IMR-90 (cell line): ENCODE results near the gene ALDH2. TPM values are rescaled to one million over a fixed set of nuclear protein-coding genes. Genes with fewer than 3 reads are reported as not detected.

Experiments used
- ATAC-seq: fragments of 200-7000 bp; cut with Tn5 transposase; 2 replicates; pipeline ENCODE4 v1.9.1; 2020; ENCODE audit warnings: low read depth, mild to moderate bottlenecking, moderate library complexity
- BruUV-seq: library from RNA; stranded (reverse); fragments of 400-500 nt; replicated peaks from 2 replicates; lab custom pipeline; 2021; lab: Mats Ljungman, UMichigan
- CTCF ChIA-PET: fragments of 300-600 bp; formaldehyde crosslinking; extraction: SDS; loops from one replicate; lab custom pipeline; 2021; ENCODE audit warnings: antibody characterized with exemption; lab: Yijun Ruan, JAX
- POLR2A ChIA-PET: fragments of 300-600 bp; sonication (Branson Sonifier 250); formaldehyde crosslinking; loops from one replicate; lab custom pipeline; 2022; ENCODE audit warnings: antibody characterized with exemption; ENCODE audit not compliant: unreplicated experiment; lab: Charles Lee
- DNase-seq: peaks from one replicate; pipeline ENCODE4 v3.0.0; 2013
- H2AFZ ChIP-seq: replicated peaks from 2 replicates; pipeline ENCODE3; 2013; ENCODE audit warnings: low read length, mild to moderate bottlenecking; ENCODE audit not compliant: poor library complexity
- H2AK5ac ChIP-seq: 2 replicates; pipeline ENCODE4 v1.6.1; 2013; ENCODE audit warnings: low read depth, low read length, inconsistent platforms
- H2AK9ac ChIP-seq: replicated peaks from 2 replicates; pipeline ENCODE3; 2013; ENCODE audit warnings: mild to moderate bottlenecking, low read depth, low read length, moderate library complexity; ENCODE audit not compliant: poor library complexity
- H2BK120ac ChIP-seq: 2 replicates; pipeline ENCODE4 v1.6.1; 2013; ENCODE audit warnings: low read depth, low read length, inconsistent platforms
- H2BK15ac ChIP-seq: 3 replicates; pipeline ENCODE4 v1.6.1; 2013; ENCODE audit warnings: low read depth, low read length, inconsistent platforms
- H2BK20ac ChIP-seq: 2 replicates; pipeline ENCODE4 v1.6.1; 2013; ENCODE audit warnings: low read depth, mild to moderate bottlenecking, inconsistent platforms, low read length, moderate library complexity
- H2BK5ac ChIP-seq: 2 replicates; pipeline ENCODE4 v1.6.1; 2013; ENCODE audit warnings: mild to moderate bottlenecking, low read depth, low read length, inconsistent platforms; ENCODE audit not compliant: poor library complexity, severe bottlenecking
- H3K14ac ChIP-seq: replicated peaks from 2 replicates; pipeline ENCODE4 v1.6.1; 2013; ENCODE audit warnings: low read depth, low read length, inconsistent platforms
- H3K18ac ChIP-seq: 2 replicates; pipeline ENCODE4 v1.6.1; 2013; ENCODE audit warnings: low read depth, low read length, control low read depth
- H3K23ac ChIP-seq: 2 replicates; pipeline ENCODE4 v1.6.1; 2013; ENCODE audit warnings: low read depth, low read length, inconsistent platforms
- H3K27ac ChIP-seq: 2 replicates; pipeline ENCODE4 v1.5.1; 2013; ENCODE audit warnings: mild to moderate bottlenecking, control low read depth, low read length; ENCODE audit not compliant: insufficient read depth
- H3K27me3 ChIP-seq: 2 replicates; pipeline ENCODE4 v1.6.1; 2013; ENCODE audit warnings: low read length; ENCODE audit not compliant: control insufficient read depth, insufficient read depth
- H3K36me3 ChIP-seq: 2 replicates; pipeline ENCODE4 v1.6.1; 2013; ENCODE audit warnings: low read length, mixed read lengths; ENCODE audit not compliant: control insufficient read depth, insufficient read depth
- H3K4ac ChIP-seq: 2 replicates; pipeline ENCODE4 v1.6.1; 2013; ENCODE audit warnings: low read depth, low read length, inconsistent platforms
- H3K4me1 ChIP-seq: 2 replicates; pipeline ENCODE4 v1.6.1; 2013; ENCODE audit warnings: low read length, mixed read lengths; ENCODE audit not compliant: control insufficient read depth, insufficient read depth
- H3K4me2 ChIP-seq: 2 replicates; pipeline ENCODE4 v1.6.1; 2013; ENCODE audit warnings: low read depth, mild to moderate bottlenecking, control low read depth, low read length, moderate library complexity
- H3K4me3 ChIP-seq: 2 replicates; pipeline ENCODE4 v1.5.1; 2013; ENCODE audit warnings: low read depth, mild to moderate bottlenecking, control low read depth, low read length, moderate library complexity; ENCODE audit not compliant: insufficient read depth
- H3K56ac ChIP-seq: 2 replicates; pipeline ENCODE4 v1.6.1; 2013; ENCODE audit warnings: low read length, inconsistent platforms; ENCODE audit not compliant: insufficient read depth; ENCODE audit errors: extremely low read depth
- H3K79me1 ChIP-seq, 2 experiments: 2 replicates each; pipeline ENCODE4 v1.6.1; 2013; ENCODE audit warnings: low read length in 2 of 2, inconsistent platforms in 1 of 2, low read depth in 1 of 2
- H3K9ac ChIP-seq: 2 replicates; pipeline ENCODE4 v1.6.1; 2013; ENCODE audit warnings: low read depth, low read length, control low read depth
- H3K9me1 ChIP-seq: 2 replicates; pipeline ENCODE4 v1.6.1; 2013; ENCODE audit warnings: low read length, inconsistent platforms; ENCODE audit not compliant: insufficient read depth
- H3K9me3 ChIP-seq: 2 replicates; pipeline ENCODE4 v1.6.1; 2013; ENCODE audit warnings: low read length; ENCODE audit not compliant: control insufficient read depth, insufficient read depth
- H4K20me1 ChIP-seq: 2 replicates; pipeline ENCODE4 v1.6.1; 2013; ENCODE audit warnings: low read length, inconsistent platforms; ENCODE audit not compliant: insufficient read depth
- H4K5ac ChIP-seq: 2 replicates; pipeline ENCODE4 v1.6.1; 2013; ENCODE audit warnings: mild to moderate bottlenecking, low read depth, low read length, control low read depth
- H4K8ac ChIP-seq, 2 experiments: 2 replicates each; pipeline ENCODE4 v1.6.1; 2013; ENCODE audit warnings: low read depth in 2 of 2, low read length in 2 of 2, control low read depth in 1 of 2, inconsistent platforms in 1 of 2
- H4K91ac ChIP-seq: 2 replicates; pipeline ENCODE4 v1.6.1; 2013; ENCODE audit warnings: low read depth, low read length, inconsistent platforms; ENCODE audit not compliant: insufficient read depth
- BHLHE40 ChIP-seq: fragments of 150-350 bp; IDR thresholded peaks from 2 replicates; pipeline ENCODE4 v1.6.1; 2016; ENCODE audit warnings: mild to moderate bottlenecking, low read depth, low read length
- CEBPB ChIP-seq: IDR thresholded peaks from 2 replicates; pipeline ENCODE4 v1.6.1; 2012; ENCODE audit warnings: low read depth, low read length, improper control_type of control experiment
- CHD1 ChIP-seq: IDR thresholded peaks from 2 replicates; pipeline ENCODE4 v1.6.1; 2012; ENCODE audit warnings: low read depth, low read length, improper control_type of control experiment
- ELK1 ChIP-seq: fragments of 150-350 bp; IDR thresholded peaks from 2 replicates; pipeline ENCODE4 v1.6.1; 2016; ENCODE audit warnings: low read depth, mild to moderate bottlenecking, low read length, moderate library complexity, borderline replicate concordance
- MAFK ChIP-seq: IDR thresholded peaks from 2 replicates; pipeline ENCODE4 v1.6.1; 2012; ENCODE audit warnings: low read depth, low read length, improper control_type of control experiment
- MAZ ChIP-seq: IDR thresholded peaks from 2 replicates; pipeline ENCODE4 v1.6.1; 2012; ENCODE audit warnings: low read depth, mild to moderate bottlenecking, low read length, improper control_type of control experiment, moderate library complexity, borderline replicate concordance
- NFE2L2 ChIP-seq: fragments of 150-350 bp; IDR thresholded peaks from 2 replicates; pipeline ENCODE4 v1.6.1; 2016; ENCODE audit warnings: low read depth, mild to moderate bottlenecking, low read length
- RAD21 ChIP-seq: IDR thresholded peaks from 2 replicates; pipeline ENCODE4 v1.6.1; 2012; ENCODE audit warnings: low read length, improper control_type of control experiment
- RCOR1 ChIP-seq: IDR thresholded peaks from 2 replicates; pipeline ENCODE4 v1.6.1; 2012; ENCODE audit warnings: mild to moderate bottlenecking, low read length, improper control_type of control experiment; ENCODE audit not compliant: insufficient replicate concordance
- RFX5 ChIP-seq: IDR thresholded peaks from 2 replicates; pipeline ENCODE4 v1.8.0; 2012; ENCODE audit warnings: low read depth, mild to moderate bottlenecking, low read length, moderate library complexity
- WGBS, 2 experiments: methylation state at CpG; one replicate each; pipeline versions ENCODE4 v1.1.5 to v1.1.7; 2013; ENCODE audit warnings: missing lambda C conversion rate in 2 of 2; ENCODE audit not compliant: insufficient read length in 1 of 2; ENCODE audit errors: extremely low coverage in 2 of 2; 5-methylcytosine and 5-hydroxymethylcytosine counted together
- dilution Hi-C: fragments of 300-500 bp; cut with HindIII; formaldehyde crosslinking; loops from one replicate; pipeline ENCODE4 v1.14.3; 2018; ENCODE audit warnings: low sequenced_read_pairs; ENCODE audit not compliant: unreplicated experiment
- in situ Hi-C: fragments of 300-500 bp; cut with MboI; formaldehyde crosslinking; loops from 3 replicates; pipeline ENCODE4 v1.14.3; 2019; ENCODE audit warnings: low sequenced_read_pairs, inconsistent platforms, mixed read lengths
- intact Hi-C: fragments of 100-400 bp; cut with micrococcal nuclease; formaldehyde crosslinking; loops from 2 replicates; pipeline ENCODE4 v1.10.0; 2022
- polyA plus RNA-seq, 3 experiments: library from polyadenylated mRNA; depleted of rRNA; stranded (reverse); fragments of >200 nt; gene quantifications; 2 replicates each; pipeline ENCODE4 v1.2.3, GENCODE V29; 2012; ENCODE audit warnings: low replicate concordance in 1 of 3
- total RNA-seq: library from RNA; depleted of rRNA; stranded (reverse); fragments of >200 nt; gene quantifications from 2 replicates; pipeline ENCODE4 v1.2.3, GENCODE V29; 2012

Gene ALDH2
- total and polyA plus RNA-seq, 2 of the 4 experiments (the other 2 are of a cell fraction) = 16.0 to 41.2 TPM

GRCh38 chr12:111761706-111762105, 5.0 kb upstream of the ALDH2 start:
- Histone ChIP-seq H3K23ac (no peak overlapping the region), H3K27ac (no peak overlapping the region), H4K20me1 (no peaks in the 10 kb centered on the region), H4K91ac (no peak overlapping the region), H4K8ac (no peak overlapping the region), H3K27me3 (no peaks in the 10 kb centered on the region), H3K9me1 (peaks cover 3% of the 10 kb centered on the region; the same call in 1 of the 2 replicates), H3K9ac (no peak overlapping the region), H3K36me3 (peaks cover 4% of the 10 kb centered on the region; the same call in 1 of the 2 replicates), H2AK9ac (no peak overlapping the region), H2AK5ac (no peak overlapping the region), H2BK20ac (no peak overlapping the region), H3K4me1 (peaks cover 19% of the 10 kb centered on the region), H3K4ac (no peak overlapping the region), H2BK5ac (no peak overlapping the region), H3K56ac (no peak overlapping the region), H3K4me3 (no peak overlapping the region), H2BK15ac (no peak overlapping the region), H3K14ac (no peak overlapping the region), H2AFZ (no peak overlapping the region), H3K79me1 (peaks cover 0 to 5% of the 10 kb centered on the region in 2 experiments; a peak in 1 of 4 replicates), H3K9me3 (no peaks in the 10 kb centered on the region), H3K4me2 (no peak overlapping the region), H3K18ac (no peak overlapping the region), H2BK120ac (no peak overlapping the region), H4K5ac (no peak overlapping the region)
- DNase-seq (no peak), ATAC-seq (no peak)
- intact Hi-C loops = no loop called here
- in situ Hi-C loops = no loop called here
- no peak for TF ChIP-seq ELK1
- no peak for TF ChIP-seq CHD1
- no peak for TF ChIP-seq RCOR1
- no peak for TF ChIP-seq CEBPB
- no peak for TF ChIP-seq NFE2L2
- TF ChIP-seq MAZ = no peak
- no peak for TF ChIP-seq BHLHE40
- no peak for TF ChIP-seq RFX5
- TF ChIP-seq RAD21 = no peak
- no peak for TF ChIP-seq MAFK
- dilution Hi-C loops = no loop called here
- POLR2A ChIA-PET = interaction anchor here (0.6 kb wide), 1 partner anchor 68 kb away, joined by 3 read pairs; no protein-coding TSS in a partner anchor
- BruUV-seq = no TSS peak
- WGBS, 2 experiments = 66% methylated on average over 2 of the region's 3 CpGs; no CpG with 5 or more reads in 1 of the 2 experiments
- CTCF ChIA-PET = no interaction called here
